Astrocyte (in vitro differentiated cells and primary cell): ENCODE data around the gene PLIN5. TPM values are rescaled to one million over a fixed set of nuclear protein-coding genes. Genes with fewer than 3 reads are reported as not detected.

ENCODE experiments used
- DNase-seq: peaks from one replicate; pipeline ENCODE4 v3.0.0-alpha.2; 2010; ENCODE audit warnings: low read depth
- FAIRE-seq: peaks from 2 replicates; lab custom pipeline; 2011; peaks lifted over from hg19 to GRCh38; lab: Jason Lieb, UNC
- H2AFZ ChIP-seq: 2 replicates; pipeline ENCODE4 v1.6.0; 2012; ENCODE audit warnings: low read depth, low read length, inconsistent platforms
- H3K27ac ChIP-seq: 2 replicates; pipeline ENCODE4 v1.5.1; 2011; ENCODE audit warnings: low read depth, low read length, inconsistent platforms
- H3K27me3 ChIP-seq: 2 replicates; pipeline ENCODE4 v1.6.0; 2011; ENCODE audit warnings: low read length, inconsistent platforms; ENCODE audit not compliant: insufficient read depth
- H3K36me3 ChIP-seq: 2 replicates; pipeline ENCODE4 v1.5.1; 2011; ENCODE audit warnings: low read length, inconsistent platforms; ENCODE audit not compliant: insufficient read depth
- H3K4me1 ChIP-seq: 2 replicates; pipeline ENCODE4 v1.5.1; 2011; ENCODE audit warnings: low read length, inconsistent platforms; ENCODE audit not compliant: insufficient read depth
- H3K4me2 ChIP-seq: 2 replicates; pipeline ENCODE4 v1.6.0; 2012; ENCODE audit warnings: low read length, inconsistent platforms
- H3K4me3 ChIP-seq: 2 replicates; pipeline ENCODE4 v1.5.1; 2011; ENCODE audit warnings: low read depth, mild to moderate bottlenecking, low read length, inconsistent platforms; ENCODE audit not compliant: insufficient read depth
- H3K79me2 ChIP-seq: 2 replicates; pipeline ENCODE4 v1.6.0; 2012; ENCODE audit warnings: mild to moderate bottlenecking, low read length, inconsistent platforms; ENCODE audit not compliant: insufficient read depth
- H3K9ac ChIP-seq: 2 replicates; pipeline ENCODE4 v1.6.0; 2012; ENCODE audit warnings: mild to moderate bottlenecking, low read length, inconsistent platforms
- H3K9me3 ChIP-seq: 2 replicates; pipeline ENCODE4 v1.5.1; 2012; ENCODE audit warnings: low read depth, mild to moderate bottlenecking, low read length, inconsistent platforms; ENCODE audit not compliant: insufficient read depth
- H4K20me1 ChIP-seq: 2 replicates; pipeline ENCODE4 v1.6.0; 2012; ENCODE audit warnings: low read length, inconsistent platforms; ENCODE audit not compliant: insufficient read depth
- H3K27ac Mint-ChIP-seq: one replicate; pipeline ENCODE4 v1.8.0; 2021; ENCODE audit warnings: mild to moderate bottlenecking, mixed read lengths; ENCODE audit not compliant: unreplicated experiment
- H3K27me3 Mint-ChIP-seq: one replicate; pipeline ENCODE4 v1.8.0; 2021; ENCODE audit warnings: low read depth, mixed read lengths; ENCODE audit not compliant: unreplicated experiment
- H3K36me3 Mint-ChIP-seq: one replicate; pipeline ENCODE4 v1.8.0; 2021; ENCODE audit warnings: low read depth, mixed read lengths; ENCODE audit not compliant: unreplicated experiment
- H3K4me1 Mint-ChIP-seq: one replicate; pipeline ENCODE4 v1.8.0; 2021; ENCODE audit warnings: low read depth, mixed read lengths; ENCODE audit not compliant: unreplicated experiment
- H3K4me3 Mint-ChIP-seq: one replicate; pipeline ENCODE4 v1.8.0; 2021; ENCODE audit warnings: mild to moderate bottlenecking, moderate library complexity, mixed read lengths; ENCODE audit not compliant: unreplicated experiment
- H3K9me3 Mint-ChIP-seq: one replicate; pipeline ENCODE4 v1.8.0; 2021; ENCODE audit warnings: mild to moderate bottlenecking, mixed read lengths; ENCODE audit not compliant: unreplicated experiment
- EZH2 ChIP-seq: IDR thresholded peaks from 2 replicates; pipeline ENCODE4 v1.6.1; 2012; ENCODE audit warnings: mild to moderate bottlenecking, low read length, inconsistent platforms; ENCODE audit not compliant: insufficient read depth
- total RNA-seq: library from RNA; stranded (reverse); gene quantifications from 2 replicates; pipeline ENCODE4 v1.2.1, GENCODE V29; 2021
- TF ChIP-seq, protein P1 (sequence below): IDR thresholded peaks from 2 replicates; pipeline ENCODE4 v1.5.1; 2011; ENCODE audit warnings: low read depth, mild to moderate bottlenecking, inconsistent platforms, low read length, moderate library complexity; ENCODE audit not compliant: insufficient read depth

Gene PLIN5
- total RNA-seq, 1 donor from 2014 or later: not detected

DNA sequence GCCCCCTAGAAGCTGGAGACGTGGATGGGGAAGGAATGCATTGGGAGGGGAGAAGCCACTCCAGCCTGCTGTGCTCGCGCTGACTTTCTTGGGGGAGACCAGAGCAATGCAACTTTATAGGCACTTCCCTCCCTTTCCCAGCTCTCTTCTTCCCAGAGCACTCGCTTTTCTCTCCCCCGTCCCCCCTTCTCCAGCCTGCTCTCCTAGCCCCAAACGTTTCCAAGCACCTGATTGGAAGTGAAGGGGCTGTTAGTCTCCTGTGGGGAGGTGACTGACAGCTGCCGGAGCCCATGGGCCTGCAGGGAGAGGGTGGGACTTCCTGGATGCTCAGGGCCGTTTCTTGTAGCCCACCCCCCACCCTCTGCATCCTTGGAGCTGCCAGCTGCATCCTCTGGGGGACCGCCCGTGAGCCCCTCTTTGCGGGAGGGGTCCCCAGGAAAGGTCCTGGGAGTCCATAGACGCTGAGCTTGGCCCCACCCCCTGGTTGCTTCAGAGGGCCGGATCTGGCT lies 60.5 kb downstream of the PLIN5 start:
- DNase-seq (peak; percentile 50), FAIRE-seq (no peak)
- peak overlapping the region; percentile 88 for H3K4me3 Mint-ChIP-seq

DNA sequence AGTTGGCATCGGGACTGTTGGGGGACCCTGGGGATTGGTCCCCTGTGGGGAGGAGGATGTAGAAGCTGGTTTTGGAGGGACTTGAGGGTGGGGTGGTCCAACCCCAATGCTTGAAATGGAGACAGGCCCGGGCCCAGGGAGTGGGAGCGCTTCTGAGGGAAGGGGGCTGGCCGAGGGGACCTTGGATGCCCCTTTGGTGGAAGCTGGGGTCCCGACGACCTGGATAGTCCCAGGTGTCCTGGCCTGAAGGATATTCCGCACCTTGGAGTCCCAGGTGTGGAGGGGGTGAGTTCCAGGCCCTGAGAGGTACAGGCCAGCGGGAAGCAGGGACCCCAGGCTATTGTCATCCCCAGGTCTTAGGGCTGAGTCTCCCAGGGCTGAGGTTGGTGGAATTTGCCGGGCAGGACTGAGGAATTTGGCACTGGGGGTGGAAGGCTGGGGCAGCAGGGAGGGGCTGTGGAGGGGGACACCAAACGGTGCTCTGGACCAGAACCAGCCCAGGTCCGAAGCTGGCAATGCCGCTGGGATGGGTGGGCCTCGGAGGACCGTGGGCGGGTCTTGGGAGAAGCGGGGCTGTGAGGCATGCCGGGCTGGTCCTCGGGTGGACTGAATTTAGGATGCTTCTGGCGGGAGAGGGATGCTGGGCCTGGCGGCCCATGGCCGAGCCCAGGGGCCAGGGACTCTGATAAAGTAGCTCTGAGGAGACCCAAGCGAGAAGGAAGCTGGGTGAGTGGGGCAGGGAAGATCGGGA lies 61.1 kb downstream of the PLIN5 start:
- H3K4me3 ChIP-seq: peak overlapping the region; percentile 55
- Mint-ChIP-seq H3K4me1 (peaks cover 3% of the 10 kb centered on the region), H3K36me3 (peaks cover 1% of the 10 kb centered on the region), H3K27ac (peak overlapping the region; percentile 87), H3K4me3 (peak overlapping the region; percentile 88), H3K9me3 (no peaks in the 10 kb centered on the region), H3K27me3 (no peaks in the 10 kb centered on the region)
- DNase-seq (no peak), FAIRE-seq (no peak)
- peak overlapping the region; percentile 94 for H3K4me2 ChIP-seq
- peak overlapping the region; percentile 72 for H2AFZ ChIP-seq
- H3K79me2 ChIP-seq: peaks cover 47% of the 10 kb centered on the region
- H3K27ac ChIP-seq: peak overlapping the region; percentile 37
- H3K27me3 ChIP-seq: no peaks in the 10 kb centered on the region
- H3K9ac ChIP-seq: peak overlapping the region; percentile 84
- peaks cover 21% of the 10 kb centered on the region for H4K20me1 ChIP-seq
- H3K9me3 ChIP-seq: no peaks in the 10 kb centered on the region
- peaks cover 13% of the 10 kb centered on the region for H3K4me1 ChIP-seq
- TF ChIP-seq EZH2: no peak
- H3K36me3 ChIP-seq: peaks cover 4% of the 10 kb centered on the region

More for the DNA sequence above, 60.5 kb downstream of the PLIN5 start:
- peaks cover 13% of the 10 kb centered on the region for H3K4me1 ChIP-seq
- H3K27me3 ChIP-seq: no peaks in the 10 kb centered on the region
- H3K9ac ChIP-seq: peak overlapping the region; percentile 84
- peaks cover 47% of the 10 kb centered on the region for H3K79me2 ChIP-seq
- H4K20me1 ChIP-seq: peaks cover 23% of the 10 kb centered on the region
- H3K36me3 ChIP-seq: peaks cover 4% of the 10 kb centered on the region
- peak overlapping the region; percentile 55 for H3K4me3 ChIP-seq
- no peaks in the 10 kb centered on the region for H3K27me3 Mint-ChIP-seq
- H3K4me1 Mint-ChIP-seq: peaks cover 3% of the 10 kb centered on the region
- TF ChIP-seq EZH2: no peak
- TF ChIP-seq, protein P1, sequence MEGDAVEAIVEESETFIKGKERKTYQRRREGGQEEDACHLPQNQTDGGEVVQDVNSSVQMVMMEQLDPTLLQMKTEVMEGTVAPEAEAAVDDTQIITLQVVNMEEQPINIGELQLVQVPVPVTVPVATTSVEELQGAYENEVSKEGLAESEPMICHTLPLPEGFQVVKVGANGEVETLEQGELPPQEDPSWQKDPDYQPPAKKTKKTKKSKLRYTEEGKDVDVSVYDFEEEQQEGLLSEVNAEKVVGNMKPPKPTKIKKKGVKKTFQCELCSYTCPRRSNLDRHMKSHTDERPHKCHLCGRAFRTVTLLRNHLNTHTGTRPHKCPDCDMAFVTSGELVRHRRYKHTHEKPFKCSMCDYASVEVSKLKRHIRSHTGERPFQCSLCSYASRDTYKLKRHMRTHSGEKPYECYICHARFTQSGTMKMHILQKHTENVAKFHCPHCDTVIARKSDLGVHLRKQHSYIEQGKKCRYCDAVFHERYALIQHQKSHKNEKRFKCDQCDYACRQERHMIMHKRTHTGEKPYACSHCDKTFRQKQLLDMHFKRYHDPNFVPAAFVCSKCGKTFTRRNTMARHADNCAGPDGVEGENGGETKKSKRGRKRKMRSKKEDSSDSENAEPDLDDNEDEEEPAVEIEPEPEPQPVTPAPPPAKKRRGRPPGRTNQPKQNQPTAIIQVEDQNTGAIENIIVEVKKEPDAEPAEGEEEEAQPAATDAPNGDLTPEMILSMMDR: no peak
- peak overlapping the region; percentile 37 for H3K27ac ChIP-seq
- no peaks in the 10 kb centered on the region for H3K9me3 Mint-ChIP-seq
- peak overlapping the region; percentile 87 for H3K27ac Mint-ChIP-seq
- H3K9me3 ChIP-seq: no peaks in the 10 kb centered on the region
- peaks cover 1% of the 10 kb centered on the region for H3K36me3 Mint-ChIP-seq
- H2AFZ ChIP-seq: peak overlapping the region; percentile 72
- H3K4me2 ChIP-seq: peak overlapping the region; percentile 94

DNA sequence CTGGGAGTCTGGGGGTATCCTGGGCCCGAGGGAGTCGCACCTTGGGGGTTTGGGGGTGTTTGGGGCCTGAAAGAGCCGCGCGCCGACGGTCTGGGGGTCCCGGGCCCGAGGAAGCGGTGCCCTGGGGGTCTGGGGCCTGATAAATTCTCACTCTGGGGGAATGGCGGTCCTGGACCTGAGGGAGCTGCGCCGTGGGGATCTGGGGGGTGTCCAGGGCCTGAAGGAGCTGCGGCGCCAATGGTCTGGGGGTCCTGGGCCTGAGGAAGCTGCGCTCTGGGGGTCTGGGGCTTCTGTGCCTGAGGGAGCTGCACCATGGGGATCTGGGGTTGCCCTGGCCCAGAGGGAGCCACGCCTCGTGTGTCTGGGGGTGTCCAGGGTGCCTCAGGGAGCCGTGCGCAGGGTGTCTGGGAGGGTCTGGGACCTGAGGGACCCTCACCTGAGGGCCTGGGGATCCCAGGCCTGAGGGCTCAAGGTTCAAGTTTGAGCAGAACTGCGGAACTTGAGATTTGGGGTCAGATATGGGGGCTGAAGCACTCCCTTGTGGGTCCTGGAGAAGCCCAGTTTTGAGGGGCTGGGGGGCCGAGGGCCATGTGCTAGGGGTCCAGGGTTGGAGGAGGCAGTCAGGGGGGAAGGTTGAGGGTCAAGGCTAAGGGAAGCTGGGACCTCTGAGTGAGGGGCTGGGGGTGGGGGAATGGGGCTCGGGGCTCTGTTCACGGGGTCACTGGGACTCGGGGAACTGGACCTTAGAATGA lies 61.8 kb downstream of the PLIN5 start:
- H2AFZ ChIP-seq: no peak overlapping the region
- no peaks in the 10 kb centered on the region for H3K27me3 Mint-ChIP-seq
- peak overlapping the region; percentile 88 for H3K4me3 Mint-ChIP-seq
- no peaks in the 10 kb centered on the region for H3K9me3 Mint-ChIP-seq
- peaks cover 4% of the 10 kb centered on the region for H3K36me3 ChIP-seq
- TF ChIP-seq, protein P1: no peak
- no peak for TF ChIP-seq EZH2
- H3K27ac Mint-ChIP-seq: no peak overlapping the region
- H3K79me2 ChIP-seq: peaks cover 47% of the 10 kb centered on the region
- H3K4me2 ChIP-seq: peak overlapping the region; percentile 94
- no peaks in the 10 kb centered on the region for H3K27me3 ChIP-seq
- DNase-seq (no peak), FAIRE-seq (no peak)
- H4K20me1 ChIP-seq: peaks cover 21% of the 10 kb centered on the region
- peak overlapping the region; percentile 84 for H3K9ac ChIP-seq
- peak overlapping the region; percentile 38 for H3K27ac ChIP-seq
- H3K36me3 Mint-ChIP-seq: peaks cover 1% of the 10 kb centered on the region
- no peaks in the 10 kb centered on the region for H3K9me3 ChIP-seq
- peak overlapping the region; percentile 74 for H3K4me3 ChIP-seq
- H3K4me1 Mint-ChIP-seq: peaks cover 3% of the 10 kb centered on the region
- peaks cover 13% of the 10 kb centered on the region for H3K4me1 ChIP-seq
